ENCODE measurements around the gene HIKESHI. TPM values are rescaled to one million over a fixed set of nuclear protein-coding genes. Genes with fewer than 3 reads are reported as not detected.

The HIKESHI gene
- total RNA-seq, 1 donor from 2014 or later: 54.1 TPM

GRCh38 chr11:86370171-86370570, 68.1 kb downstream of the HIKESHI start:
- ATAC-seq: no peak
- intact Hi-C loops (cut with micrococcal nuclease): no loop called here

GRCh38 chr11:86370922-86371594, 69.0 kb downstream of the HIKESHI start:
- intact Hi-C loops (cut with micrococcal nuclease): no loop called here
- ATAC-seq (no peak), DNase-seq (no peak)

More at GRCh38 chr11:86370171-86370570, 68.1 kb downstream of the HIKESHI start:
- no peak for DNase-seq

GRCh38 chr11:86372041-86372440, 70.0 kb downstream of the HIKESHI start:
- DNase-seq: no peak
- ATAC-seq: no peak
- intact Hi-C loops (cut with micrococcal nuclease): no loop called here

GRCh38 chr11:86372586-86372985, 70.5 kb downstream of the HIKESHI start:
- ATAC-seq (no peak), DNase-seq (no peak)
- intact Hi-C loops (cut with micrococcal nuclease): no loop called here

GRCh38 chr11:86374069-86374468, 72.0 kb downstream of the HIKESHI start:
- no peak for ATAC-seq
- no peak for DNase-seq
- intact Hi-C loops (cut with micrococcal nuclease): no loop called here

GRCh38 chr11:86374586-86374985, 72.5 kb downstream of the HIKESHI start, which contains the start of gene CCDC81:
CCDC81 (plus strand) TSS chr11:86374887; CDS start chr11:86375164, 277 bp downstream.
- ATAC-seq: no peak
- intact Hi-C loops (cut with micrococcal nuclease): no loop called here

GRCh38 chr11:86377972-86378371, 75.9 kb downstream of the HIKESHI start:
- intact Hi-C loops (cut with micrococcal nuclease): no loop called here
- DNase-seq (no peak), ATAC-seq (no peak)

More at GRCh38 chr11:86374586-86374985, 72.5 kb downstream of the HIKESHI start, which contains the start of gene CCDC81:
- DNase-seq: no peak

GRCh38 chr11:86380295-86381059, 78.4 kb downstream of the HIKESHI start:
- DNase-seq (no peak), ATAC-seq (no peak)
- intact Hi-C loops (cut with micrococcal nuclease): no loop called here

GRCh38 chr11:86383041-86383955, 81.3 kb downstream of the HIKESHI start:
- intact Hi-C loops (cut with micrococcal nuclease): no loop called here
- DNase-seq (no peak), ATAC-seq (no peak)

- DNase-seq: no peak
- intact Hi-C loops (cut with micrococcal nuclease): no loop called here
- no peak for ATAC-seq
These were observed 84.2 kb downstream of the HIKESHI start for GRCh38 chr11:86386283-86386682.

GRCh38 chr11:86386746-86387145, 84.7 kb downstream of the HIKESHI start:
- no peak for ATAC-seq
- no peak for DNase-seq
- intact Hi-C loops (cut with micrococcal nuclease): no loop called here

GRCh38 chr11:86388198-86388597, 86.2 kb downstream of the HIKESHI start:
- intact Hi-C loops (cut with micrococcal nuclease): no loop called here
- DNase-seq: no peak
- ATAC-seq: no peak

GRCh38 chr11:86390487-86390886, 88.4 kb downstream of the HIKESHI start:
- DNase-seq (no peak), ATAC-seq (no peak)
- intact Hi-C loops (cut with micrococcal nuclease): no loop called here

- peak; percentile 39 for ATAC-seq
These were observed 93.1 kb downstream of the HIKESHI start for GRCh38 chr11:86395061-86395551.

More at GRCh38 chr11:86395061-86395551, 93.1 kb downstream of the HIKESHI start:
- intact Hi-C loops (cut with micrococcal nuclease): no loop called here
- no peak for DNase-seq

Other genes starting within 250 kb of the HIKESHI start
- 122 TPM for gene PICALM, start 233.2 kb upstream of the HIKESHI start, total RNA-seq
- 14.5 TPM for gene EED, start 57.5 kb upstream of the HIKESHI start, total RNA-seq
- gene CCDC81, start 72.6 kb downstream of the HIKESHI start, total RNA-seq: 0.25 TPM

Data from left ventricle myocardium superior (tissue), 1 donor.